ENCODE measurements around the gene LRRC4. TPM values are rescaled to one million over a fixed set of nuclear protein-coding genes. Genes with fewer than 3 reads are reported as not detected.

Gene LRRC4
- total and polyA plus RNA-seq, 3 donors from 2014 or later: 10.2 to 17.0 (median 12.5) TPM

DNA sequence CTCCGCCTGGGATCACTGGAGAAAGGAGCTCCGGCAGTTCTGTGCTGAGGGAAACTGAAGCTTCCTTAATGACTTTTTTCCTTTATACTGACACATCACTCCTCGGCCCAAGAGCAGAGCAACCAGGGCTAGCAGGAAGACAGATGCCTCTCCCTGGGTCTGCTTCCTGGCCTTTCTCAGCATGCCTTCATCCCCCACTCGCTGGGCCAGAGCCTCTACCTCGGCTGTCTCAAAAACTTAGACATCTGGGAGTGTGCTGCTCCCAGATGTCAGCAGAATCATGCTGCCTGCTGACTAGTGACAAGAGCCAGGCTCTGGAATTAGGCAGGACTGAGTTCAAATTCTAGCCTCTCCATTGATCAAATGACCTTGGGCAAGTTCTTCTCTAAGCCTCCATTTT is 24.4 kb upstream of the LRRC4 start:
- whole genome bisulfite sequencing, 2 donors: 79 to 81% methylated on average over 5 of the region's 5 CpGs
- H3K27me3 ChIP-seq: no peaks in the 10 kb centered on the region
- H3K9me3 ChIP-seq: no peaks in the 10 kb centered on the region
- TF ChIP-seq, protein P1, sequence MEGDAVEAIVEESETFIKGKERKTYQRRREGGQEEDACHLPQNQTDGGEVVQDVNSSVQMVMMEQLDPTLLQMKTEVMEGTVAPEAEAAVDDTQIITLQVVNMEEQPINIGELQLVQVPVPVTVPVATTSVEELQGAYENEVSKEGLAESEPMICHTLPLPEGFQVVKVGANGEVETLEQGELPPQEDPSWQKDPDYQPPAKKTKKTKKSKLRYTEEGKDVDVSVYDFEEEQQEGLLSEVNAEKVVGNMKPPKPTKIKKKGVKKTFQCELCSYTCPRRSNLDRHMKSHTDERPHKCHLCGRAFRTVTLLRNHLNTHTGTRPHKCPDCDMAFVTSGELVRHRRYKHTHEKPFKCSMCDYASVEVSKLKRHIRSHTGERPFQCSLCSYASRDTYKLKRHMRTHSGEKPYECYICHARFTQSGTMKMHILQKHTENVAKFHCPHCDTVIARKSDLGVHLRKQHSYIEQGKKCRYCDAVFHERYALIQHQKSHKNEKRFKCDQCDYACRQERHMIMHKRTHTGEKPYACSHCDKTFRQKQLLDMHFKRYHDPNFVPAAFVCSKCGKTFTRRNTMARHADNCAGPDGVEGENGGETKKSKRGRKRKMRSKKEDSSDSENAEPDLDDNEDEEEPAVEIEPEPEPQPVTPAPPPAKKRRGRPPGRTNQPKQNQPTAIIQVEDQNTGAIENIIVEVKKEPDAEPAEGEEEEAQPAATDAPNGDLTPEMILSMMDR (IDR thresholded peaks at IDR 0.05): no peak
- no peak for TF ChIP-seq POLR2A (IDR thresholded peaks at IDR 0.05)
- no peak for DNase-seq
- no peak overlapping the region for H3K27ac ChIP-seq
- intact Hi-C loops (cut with DNase I; ENCODE audit: low total_unique reads): no loop called here
- H3K4me3 ChIP-seq: no peak overlapping the region
- no peaks in the 10 kb centered on the region for H3K4me1 ChIP-seq
- H3K36me3 ChIP-seq (ENCODE audit: low read depth, missing control alignments): no peaks in the 10 kb centered on the region

DNA sequence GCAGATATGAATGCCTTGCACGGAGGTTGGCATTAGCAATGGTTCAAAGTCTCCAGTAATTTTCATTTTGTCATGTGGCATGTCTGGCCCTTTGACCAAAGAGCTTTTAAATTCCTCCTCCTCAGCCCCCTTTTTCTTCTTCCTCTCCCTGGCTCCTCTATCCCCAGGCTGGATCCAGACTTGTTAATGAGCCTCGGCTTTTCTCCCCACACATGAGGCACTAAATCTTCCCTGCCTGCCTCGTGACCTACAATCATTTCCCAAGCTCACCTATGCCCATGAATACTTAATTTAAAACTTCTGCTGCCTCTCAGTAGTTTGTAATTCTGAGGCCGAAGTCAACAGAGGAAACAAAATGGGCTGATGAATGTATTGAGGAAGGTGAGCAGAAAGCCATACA is 23.3 kb upstream of the LRRC4 start:
- Histone ChIP-seq H3K36me3 (ENCODE audit: low read depth, missing control alignments) (no peaks in the 10 kb centered on the region), H3K4me3 (no peak overlapping the region), H3K4me1 (no peaks in the 10 kb centered on the region), H3K9me3 (no peaks in the 10 kb centered on the region), H3K27ac (no peak overlapping the region), H3K27me3 (no peaks in the 10 kb centered on the region)
- no peak for DNase-seq
- no peak for TF ChIP-seq POLR2A (IDR thresholded peaks at IDR 0.05)
- intact Hi-C loops (cut with DNase I; ENCODE audit: low total_unique reads): no loop called here
- WGBS, 2 donors: 82 to 95% methylated on average over 4 of the region's 4 CpGs

DNA sequence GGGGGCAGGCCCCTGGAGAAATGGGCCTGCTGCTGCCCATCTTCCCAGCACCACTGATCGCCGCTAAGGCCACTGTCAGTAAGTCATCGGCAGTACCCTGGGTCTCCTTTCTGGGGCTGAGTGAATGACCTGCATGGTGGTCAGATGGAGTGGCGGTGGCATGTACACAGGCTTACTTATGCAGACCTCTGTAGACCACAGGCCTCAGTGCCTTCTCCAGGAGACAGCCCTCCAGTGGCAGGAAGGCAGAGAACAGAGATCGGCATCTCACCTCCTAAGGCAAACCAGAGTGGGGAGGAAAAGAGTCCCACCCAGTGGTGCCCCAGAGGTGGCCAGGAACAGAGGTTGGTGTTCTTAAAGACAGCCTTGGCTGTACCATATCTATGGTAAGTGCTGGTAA is 22.8 kb upstream of the LRRC4 start:
- Histone ChIP-seq H3K36me3 (ENCODE audit: low read depth, missing control alignments) (no peaks in the 10 kb centered on the region), H3K4me1 (no peaks in the 10 kb centered on the region), H3K4me3 (no peak overlapping the region), H3K27me3 (no peaks in the 10 kb centered on the region), H3K9me3 (no peaks in the 10 kb centered on the region), H3K27ac (no peak overlapping the region)
- intact Hi-C loops (cut with DNase I; ENCODE audit: low total_unique reads): no loop called here
- 93 to 97% methylated on average over 4 to 5 of the region's 5 CpGs for WGBS, 2 donors
- no peak for TF ChIP-seq POLR2A (IDR thresholded peaks at IDR 0.05)
- TF ChIP-seq, protein P1 (IDR thresholded peaks at IDR 0.05): no peak
- DNase-seq: no peak

DNA sequence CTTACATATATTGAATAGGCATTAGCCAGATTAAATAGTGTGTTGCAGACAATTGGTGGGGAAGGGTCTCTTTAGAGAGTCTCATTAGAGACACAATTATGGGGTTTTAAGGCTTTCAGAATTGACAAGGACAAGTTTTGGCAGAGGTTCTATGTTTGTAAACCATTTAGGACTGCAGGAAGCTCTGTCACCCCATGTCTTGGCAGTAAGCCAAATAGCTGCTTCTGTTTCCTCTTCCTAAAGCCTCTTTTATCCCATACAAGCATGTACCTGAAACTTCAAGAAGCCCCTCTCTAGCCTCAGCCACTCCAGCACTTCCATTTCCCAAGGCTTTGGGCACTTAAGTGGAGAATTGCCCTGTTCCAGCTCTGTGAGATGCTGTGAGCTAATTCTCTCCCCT is 21.8 kb upstream of the LRRC4 start:
- no peaks in the 10 kb centered on the region for H3K27me3 ChIP-seq
- no peak overlapping the region for H3K4me3 ChIP-seq
- no peaks in the 10 kb centered on the region for H3K4me1 ChIP-seq
- TF ChIP-seq, protein P1 (IDR thresholded peaks at IDR 0.05): no peak
- no peak for TF ChIP-seq POLR2A (IDR thresholded peaks at IDR 0.05)
- no peaks in the 10 kb centered on the region for H3K9me3 ChIP-seq
- no peak overlapping the region for H3K27ac ChIP-seq
- no peak for DNase-seq
- no peaks in the 10 kb centered on the region for H3K36me3 ChIP-seq (ENCODE audit: low read depth, missing control alignments)
- intact Hi-C loops (cut with DNase I; ENCODE audit: low total_unique reads): no loop called here

DNA sequence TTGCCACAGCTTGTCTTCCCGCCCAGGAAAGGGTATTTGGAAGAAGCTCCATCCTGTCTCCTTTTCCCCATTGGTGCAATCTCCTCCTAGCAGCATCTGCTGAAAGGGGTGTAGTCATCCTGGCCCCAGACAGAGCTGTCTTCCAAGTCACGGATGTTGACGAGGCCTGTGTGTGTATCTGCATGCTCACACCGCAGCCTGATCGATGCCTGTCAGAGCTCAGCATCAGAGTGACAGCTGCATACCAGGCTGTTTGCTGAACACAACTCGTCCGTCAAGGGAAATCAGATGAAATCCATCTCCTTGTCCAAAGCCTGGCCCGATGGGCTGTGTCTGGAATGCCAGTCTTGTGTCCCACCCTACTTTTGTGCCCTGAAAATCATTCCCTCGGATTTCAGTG is 21.2 kb upstream of the LRRC4 start:
- Histone ChIP-seq H3K36me3 (ENCODE audit: low read depth, missing control alignments) (no peaks in the 10 kb centered on the region), H3K9me3 (no peaks in the 10 kb centered on the region), H3K27me3 (no peaks in the 10 kb centered on the region), H3K4me3 (no peak overlapping the region), H3K4me1 (no peaks in the 10 kb centered on the region), H3K27ac (no peak overlapping the region)
- no peak for DNase-seq
- no peak for TF ChIP-seq POLR2A (IDR thresholded peaks at IDR 0.05)
- TF ChIP-seq, protein P1 (IDR thresholded peaks at IDR 0.05): no peak
- intact Hi-C loops (cut with DNase I; ENCODE audit: low total_unique reads): no loop called here
- WGBS, 2 donors: 91 to 96% methylated on average over 9 of the region's 9 CpGs

Measured in testis (tissue), 3 donors.